HL-60/S4 treated with retinoic acid at 250 ng/mL for 4 days and 3 days (cell line): ENCODE measurements around the gene MYO16.
"Not testable (repeated sequence)": the region's sequence is repeated elsewhere in the genome, so short reads cannot be mapped to it uniquely, and the experiment has no call there.

Experiments used
- in situ Hi-C: fragments of 300-500 bp; cut with MboI; formaldehyde crosslinking; loops from 2 replicates; pipeline ENCODE4 v1.7.0; 2022; ENCODE audit warnings: low sequenced_read_pairs

Gene MYO16

GRCh38 chr13:108963276-108963810, 333.9 kb downstream of the MYO16 start:
- in situ Hi-C loops = loop anchor here (25.0 kb wide), 3 partner anchors 824 to 1449 kb away; partner anchors contain the start of gene IRS2

- in situ Hi-C loops = loop anchor here (25.0 kb wide), 3 partner anchors 823 to 1448 kb away; partner anchors contain the start of gene IRS2
These were observed 334.6 kb downstream of the MYO16 start for GRCh38 chr13:108963846-108964600.

- in situ Hi-C loops = loop anchor here (25.0 kb wide), 3 partner anchors 823 to 1448 kb away; partner anchors contain the start of gene IRS2
These were observed 335.2 kb downstream of the MYO16 start for GRCh38 chr13:108964606-108965005.

- in situ Hi-C loops = loop anchor here (25.0 kb wide), 3 partner anchors 820 to 1445 kb away; partner anchors contain the start of gene IRS2
These were observed 338.0 kb downstream of the MYO16 start for GRCh38 chr13:108967371-108967770.

GRCh38 chr13:108968566-108968965, 339.2 kb downstream of the MYO16 start:
- in situ Hi-C loops = loop anchor here (25.0 kb wide), 3 partner anchors 819 to 1444 kb away; partner anchors contain the start of gene IRS2

GRCh38 chr13:108974686-108975085, 345.3 kb downstream of the MYO16 start:
- in situ Hi-C loops = loop anchor here (25.0 kb wide), 3 partner anchors 813 to 1438 kb away; partner anchors contain the start of gene IRS2

GRCh38 chr13:108980237-108980636, 350.8 kb downstream of the MYO16 start:
- in situ Hi-C loops = no loop called here

- in situ Hi-C loops = no loop called here
These were observed 352.0 kb downstream of the MYO16 start for GRCh38 chr13:108981407-108981806.

- in situ Hi-C loops = no loop called here
These were observed 353.9 kb downstream of the MYO16 start for GRCh38 chr13:108983273-108983672.

GRCh38 chr13:108984251-108984920, 355.0 kb downstream of the MYO16 start:
- in situ Hi-C loops = no loop called here

- in situ Hi-C loops = no loop called here
These were observed 355.8 kb downstream of the MYO16 start for GRCh38 chr13:108985166-108985565.

- in situ Hi-C loops = no loop called here
These were observed 358.1 kb downstream of the MYO16 start for GRCh38 chr13:108987517-108987916.

GRCh38 chr13:108987944-108988343, 358.5 kb downstream of the MYO16 start:
- in situ Hi-C loops = no loop called here

GRCh38 chr13:108991416-108991815, 362.0 kb downstream of the MYO16 start:
- in situ Hi-C loops = not testable (repeated sequence)

GRCh38 chr13:108993346-108993745, 363.9 kb downstream of the MYO16 start:
- in situ Hi-C loops = no loop called here

- in situ Hi-C loops = no loop called here
These were observed 367.0 kb downstream of the MYO16 start for GRCh38 chr13:108996430-108996829.

- in situ Hi-C loops = no loop called here
These were observed 370.8 kb downstream of the MYO16 start for GRCh38 chr13:109000207-109000606.

GRCh38 chr13:109002934-109003333, 373.5 kb downstream of the MYO16 start:
- in situ Hi-C loops = no loop called here

- in situ Hi-C loops = no loop called here
These were observed 378.5 kb downstream of the MYO16 start for GRCh38 chr13:109007946-109008345.

GRCh38 chr13:109009756-109010155, 380.3 kb downstream of the MYO16 start:
- in situ Hi-C loops = no loop called here

- in situ Hi-C loops = no loop called here
These were observed 381.5 kb downstream of the MYO16 start for GRCh38 chr13:109010912-109011311.

- in situ Hi-C loops = no loop called here
These were observed 382.7 kb downstream of the MYO16 start for GRCh38 chr13:109012115-109012514.
